GM18498 (cell line): ENCODE results near the gene B4GALT3.
A peak's percentile ranks its signal among the peaks of the same experiment; 100 is the strongest.
"Not testable (repeated sequence)": the region's sequence is repeated elsewhere in the genome, so short reads cannot be mapped to it uniquely, and the experiment has no call there.

Experiments used
- ATAC-seq: cut with Tn5 transposase; IDR thresholded peaks from one replicate; pipeline ENCODE4 v1.9.1; 2021; ENCODE audit warnings: mild to moderate bottlenecking, moderate library complexity; ENCODE audit not compliant: unreplicated experiment

B4GALT3 gene

DNA sequence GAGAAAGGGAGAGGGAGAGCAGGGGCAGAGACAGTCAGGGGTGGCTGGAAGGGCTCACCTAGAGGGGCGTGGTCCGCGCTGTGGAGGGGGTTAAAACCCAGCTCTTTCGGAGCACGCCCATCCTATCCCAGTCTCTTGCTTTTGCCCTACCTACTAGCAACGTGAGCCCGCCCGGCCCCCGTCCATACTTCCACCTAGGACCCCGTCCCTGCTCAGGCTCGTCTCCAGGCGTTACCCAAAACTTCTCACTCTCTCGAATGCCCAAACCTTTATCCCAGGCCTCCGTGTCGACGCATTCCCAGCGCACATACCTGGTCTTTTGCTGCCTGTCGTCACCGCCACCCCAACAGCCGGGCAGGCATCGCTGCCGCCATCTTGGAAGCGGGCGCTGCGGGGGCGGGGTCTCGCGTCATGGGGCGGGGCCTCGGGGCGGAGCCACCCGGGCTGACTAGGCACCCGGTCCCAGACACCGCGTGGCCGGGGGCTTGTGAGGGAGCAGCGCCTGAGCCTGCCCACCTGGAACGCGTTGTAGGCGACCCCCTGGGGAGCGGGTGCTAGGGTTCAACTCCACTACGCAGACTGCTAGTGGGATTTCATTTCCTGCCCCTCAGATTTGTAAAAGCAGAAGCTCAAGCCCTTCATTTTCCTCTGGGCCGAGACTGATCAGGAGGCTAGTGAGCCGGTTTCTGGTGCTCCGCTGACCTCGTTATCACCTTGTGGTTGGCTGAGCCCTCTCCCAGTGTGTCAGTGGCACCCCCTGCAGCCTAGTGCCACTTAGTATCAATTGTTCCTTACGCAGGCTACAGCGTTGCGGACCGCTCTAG, at the start of gene B4GALT3:
Gene B4GALT3 (minus strand): TSS at position 396 of the 824 bp plus-strand sequence. CDS start 1,447 bp downstream, outside the sequence.
- peak; percentile 82 for ATAC-seq

DNA sequence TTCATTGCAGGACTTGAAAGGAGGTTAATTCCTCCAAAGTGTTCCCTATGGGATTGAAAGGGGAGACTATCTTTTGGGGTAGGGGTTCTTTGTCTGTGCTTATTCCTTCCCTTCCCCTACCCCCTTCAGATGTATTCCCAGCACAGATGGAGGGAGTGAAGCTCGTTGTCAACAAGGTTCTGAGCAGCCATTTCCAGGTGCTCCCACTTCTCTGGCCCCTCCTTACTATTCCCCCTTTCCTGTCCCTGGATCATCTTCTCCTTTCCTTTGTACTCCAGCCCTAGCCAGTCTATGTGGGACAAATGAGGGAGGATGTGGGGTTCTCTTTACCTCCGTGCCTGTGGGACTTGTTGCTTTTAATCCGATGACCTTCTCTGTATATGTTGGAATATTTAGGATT, 49.5 kb upstream of the B4GALT3 start:
- ATAC-seq, result no peak

- ATAC-seq, result no peak
Observed at GRCh38 chr1:161226320-161226711, 49.0 kb upstream of the B4GALT3 start.

DNA sequence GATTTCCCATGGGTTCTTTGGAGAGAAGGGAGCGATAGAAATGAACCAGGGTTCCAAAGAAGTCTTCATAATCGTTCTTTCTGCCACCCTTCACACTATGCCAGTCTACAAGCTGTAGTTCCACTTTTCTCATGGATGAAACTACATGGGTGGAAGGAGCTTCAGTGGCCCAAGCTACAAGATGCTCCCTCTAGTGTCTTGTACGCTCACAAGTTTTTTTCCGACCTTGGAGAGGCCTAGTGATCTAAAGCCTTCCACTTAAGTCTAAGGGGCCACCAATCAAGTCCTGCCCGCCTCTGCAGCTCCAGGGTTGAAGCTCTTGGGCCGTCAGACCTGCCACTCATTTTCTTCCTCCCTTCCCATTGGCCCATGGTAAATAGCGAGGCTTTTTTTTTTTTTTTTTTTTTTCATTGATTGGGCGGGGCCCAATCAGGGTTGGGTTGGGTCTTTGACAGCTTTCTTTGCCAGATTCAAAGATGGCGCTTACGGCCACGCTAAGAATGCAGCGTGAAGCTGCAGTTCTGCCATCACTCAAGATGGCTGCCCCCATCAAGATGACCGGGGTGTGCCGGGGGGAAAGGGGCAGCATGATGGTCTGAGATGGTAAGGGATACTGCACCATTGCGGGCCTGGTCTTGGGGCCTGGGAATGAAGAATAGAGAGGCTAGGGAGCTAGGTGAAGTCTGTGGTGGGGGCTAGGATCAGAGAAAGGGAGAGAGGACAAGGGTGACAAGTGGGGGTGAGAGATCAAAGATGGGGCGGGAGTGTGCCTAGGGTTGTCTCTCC, 48.4 kb upstream of the B4GALT3 start, which contains the start of gene TOMM40L:
Gene TOMM40L (plus strand): TSS at position 527 of the 786 bp plus-strand sequence. CDS start 430 bp downstream, outside the sequence.
- ATAC-seq, result peak; percentile 95

DNA sequence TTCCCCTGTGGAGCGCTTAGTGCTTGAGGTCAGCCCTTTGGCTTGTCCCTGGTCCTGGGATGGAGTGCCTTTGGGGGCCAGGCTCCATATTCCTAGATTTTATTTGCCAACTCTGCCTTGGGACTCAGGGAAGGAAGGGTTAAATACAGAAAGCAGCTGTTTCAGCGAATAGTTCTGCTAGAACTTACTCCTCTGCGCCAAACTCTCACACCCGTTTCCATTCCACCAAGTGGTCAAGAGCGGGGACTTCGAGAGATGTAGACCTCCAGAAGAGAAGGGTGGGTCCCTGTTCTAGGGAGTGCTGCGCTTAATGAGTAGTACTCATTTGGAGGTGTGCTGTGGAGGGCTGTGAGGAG, 47.8 kb upstream of the B4GALT3 start:
- ATAC-seq, result no peak

GRCh38 chr1:161224695-161225087, 47.4 kb upstream of the B4GALT3 start:
- not testable (repeated sequence) for ATAC-seq

DNA sequence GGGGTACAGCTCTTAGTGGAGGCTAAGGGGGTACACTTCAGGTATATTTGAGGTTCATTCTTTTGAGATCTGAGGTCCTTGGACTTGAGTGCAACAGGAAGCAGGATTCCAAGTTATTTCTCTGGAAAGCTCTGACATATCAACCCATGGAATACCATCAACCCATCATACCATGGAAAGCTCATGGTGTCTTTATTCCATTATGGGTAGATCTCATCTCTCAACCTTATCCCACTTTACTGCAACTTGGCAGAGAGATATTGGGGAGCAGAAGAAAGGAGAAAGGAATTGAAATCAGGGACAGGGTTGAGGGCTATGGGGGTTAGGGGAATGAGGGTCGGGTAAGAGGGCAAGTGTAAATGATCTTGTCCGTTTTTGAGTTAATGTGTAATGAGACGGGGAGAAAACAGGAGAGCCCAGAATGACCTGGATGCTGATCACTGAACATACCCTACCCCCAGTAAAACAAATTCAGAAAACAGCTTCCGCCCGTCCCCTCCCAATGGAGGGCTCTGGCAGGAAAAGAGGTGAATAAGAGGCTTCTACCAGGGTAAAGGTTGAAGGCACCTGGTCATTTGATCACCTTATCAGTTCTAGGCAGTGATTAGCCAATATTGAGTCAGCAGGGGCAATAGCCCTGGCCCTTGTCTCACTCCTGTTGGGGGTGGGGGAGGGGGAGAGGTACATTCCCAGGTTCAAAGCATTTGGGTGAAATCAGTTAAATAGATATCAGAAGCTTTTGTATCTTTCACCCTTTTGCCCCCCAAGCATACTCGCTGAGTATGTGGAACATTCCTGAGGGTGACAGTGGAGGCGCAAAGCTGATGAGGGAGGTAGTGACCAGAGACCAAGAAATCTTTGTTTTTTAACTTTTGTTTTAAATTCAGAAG, 46.7 kb upstream of the B4GALT3 start:
- ATAC-seq, result no peak

DNA sequence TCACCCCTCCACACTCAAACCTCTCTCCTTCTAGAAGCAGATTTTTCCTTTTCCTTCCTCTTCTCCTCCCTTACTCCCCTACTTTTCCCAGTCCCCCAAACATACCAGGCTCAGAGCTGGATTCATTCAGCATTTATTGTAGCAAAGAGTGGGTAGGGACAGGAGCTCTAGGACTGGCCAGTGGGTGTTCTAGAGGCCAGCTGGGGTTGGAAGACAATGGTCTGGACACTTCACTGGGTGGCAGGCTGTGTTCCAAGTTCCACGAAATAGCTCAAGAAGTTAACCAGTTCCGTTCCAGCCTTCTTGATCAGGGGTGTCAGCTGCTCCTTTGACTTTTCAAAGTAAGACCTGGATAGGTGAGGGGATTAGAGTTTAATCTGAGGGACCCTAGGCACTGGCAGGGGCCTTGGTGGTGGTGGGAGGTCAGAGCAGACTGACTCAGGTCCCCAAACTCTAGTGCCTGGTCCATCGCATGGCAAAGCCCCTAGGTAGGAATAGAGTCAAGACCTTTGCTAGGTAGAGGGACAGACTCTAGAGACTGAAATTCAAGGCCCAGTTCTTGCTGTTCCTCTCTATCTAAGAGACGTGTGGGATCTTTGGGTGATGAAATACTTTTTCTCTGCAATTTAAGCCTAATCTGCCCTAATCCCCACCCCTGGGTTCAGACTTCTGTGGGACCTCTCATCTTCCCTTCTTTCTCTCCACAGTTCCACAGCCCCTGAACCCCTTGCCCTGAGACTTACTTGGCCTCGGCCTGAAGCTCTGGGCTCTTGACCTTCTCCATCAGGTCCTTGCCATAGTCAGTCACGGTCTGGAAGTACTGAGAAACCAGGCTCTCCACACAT, 45.1 kb upstream of the B4GALT3 start:
- ATAC-seq, result no peak

GRCh38 chr1:161220002-161220401, 42.7 kb upstream of the B4GALT3 start:
- no peak for ATAC-seq

DNA sequence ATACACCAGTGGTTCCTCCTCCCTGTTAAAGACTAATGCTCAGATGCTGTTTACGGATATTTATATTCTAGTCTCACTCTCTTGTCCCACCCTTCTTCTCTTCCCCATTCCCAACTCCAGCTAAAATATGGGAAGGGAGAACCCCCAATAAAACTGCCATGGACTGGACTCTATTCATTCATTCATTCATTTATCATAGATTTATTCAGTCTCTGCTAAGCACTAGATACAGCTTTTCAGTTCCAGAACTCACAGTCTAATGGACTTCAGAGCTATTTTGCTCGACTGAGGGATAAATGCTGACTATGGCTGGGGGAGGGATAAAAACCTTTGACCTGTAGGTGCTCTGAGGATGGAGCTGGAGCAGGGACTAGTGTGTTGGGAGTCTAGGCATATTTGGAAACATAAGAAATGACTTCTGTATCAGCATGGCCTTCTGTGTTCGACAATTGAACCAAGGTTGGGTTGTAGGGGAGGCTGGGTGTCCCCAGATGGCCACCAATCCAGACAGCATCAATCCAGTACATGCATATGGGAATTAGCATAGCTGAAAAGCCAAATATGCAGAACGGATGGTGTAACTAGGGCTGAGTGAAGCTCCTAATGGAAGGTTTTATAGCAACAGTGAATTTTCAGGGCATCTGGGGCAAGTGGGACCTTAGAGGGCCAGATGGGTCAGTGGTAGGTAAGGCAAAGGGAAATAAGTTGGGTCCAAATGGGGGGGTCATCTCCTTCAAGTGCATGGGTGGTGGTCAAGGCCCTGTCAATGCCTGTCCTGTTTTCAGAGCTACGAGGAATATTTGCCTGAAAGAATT, 42.0 kb upstream of the B4GALT3 start:
- ATAC-seq, result no peak

DNA sequence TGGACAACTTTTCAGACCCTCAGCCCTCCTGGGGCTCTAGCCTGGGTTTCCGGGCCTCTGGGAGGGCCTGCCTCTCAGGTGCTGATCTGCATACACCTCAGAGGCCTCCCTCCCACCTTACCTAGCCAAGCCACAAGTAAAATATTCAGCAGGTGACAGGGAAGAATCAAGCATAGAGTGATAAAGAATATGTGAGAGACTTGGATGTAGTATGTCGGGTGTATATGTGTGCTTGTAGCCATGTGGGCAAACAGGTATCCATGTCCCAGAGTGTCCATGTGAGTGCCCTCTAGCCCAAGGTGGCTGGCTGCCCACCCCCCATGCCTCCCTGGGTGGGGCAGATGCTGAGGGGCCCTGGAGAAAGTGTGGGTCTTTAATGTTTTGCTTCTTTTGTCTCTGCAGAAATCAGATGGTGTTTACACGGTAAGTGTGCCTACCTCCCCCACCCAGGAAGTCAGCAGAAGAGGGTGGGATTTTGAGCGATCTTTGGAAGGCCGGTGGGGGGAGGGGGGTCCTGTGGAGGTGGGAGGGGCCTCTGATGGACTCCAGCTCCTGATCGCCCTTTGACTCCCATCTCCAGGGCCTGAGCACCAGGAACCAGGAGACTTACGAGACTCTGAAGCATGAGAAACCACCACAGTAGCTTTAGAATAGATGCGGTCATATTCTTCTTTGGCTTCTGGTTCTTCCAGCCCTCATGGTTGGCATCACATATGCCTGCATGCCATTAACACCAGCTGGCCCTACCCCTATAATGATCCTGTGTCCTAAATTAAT, 41.2 kb upstream of the B4GALT3 start:
- ATAC-seq, result no peak

- no peak for ATAC-seq
Observed at GRCh38 chr1:161217831-161218230, 40.5 kb upstream of the B4GALT3 start.

DNA sequence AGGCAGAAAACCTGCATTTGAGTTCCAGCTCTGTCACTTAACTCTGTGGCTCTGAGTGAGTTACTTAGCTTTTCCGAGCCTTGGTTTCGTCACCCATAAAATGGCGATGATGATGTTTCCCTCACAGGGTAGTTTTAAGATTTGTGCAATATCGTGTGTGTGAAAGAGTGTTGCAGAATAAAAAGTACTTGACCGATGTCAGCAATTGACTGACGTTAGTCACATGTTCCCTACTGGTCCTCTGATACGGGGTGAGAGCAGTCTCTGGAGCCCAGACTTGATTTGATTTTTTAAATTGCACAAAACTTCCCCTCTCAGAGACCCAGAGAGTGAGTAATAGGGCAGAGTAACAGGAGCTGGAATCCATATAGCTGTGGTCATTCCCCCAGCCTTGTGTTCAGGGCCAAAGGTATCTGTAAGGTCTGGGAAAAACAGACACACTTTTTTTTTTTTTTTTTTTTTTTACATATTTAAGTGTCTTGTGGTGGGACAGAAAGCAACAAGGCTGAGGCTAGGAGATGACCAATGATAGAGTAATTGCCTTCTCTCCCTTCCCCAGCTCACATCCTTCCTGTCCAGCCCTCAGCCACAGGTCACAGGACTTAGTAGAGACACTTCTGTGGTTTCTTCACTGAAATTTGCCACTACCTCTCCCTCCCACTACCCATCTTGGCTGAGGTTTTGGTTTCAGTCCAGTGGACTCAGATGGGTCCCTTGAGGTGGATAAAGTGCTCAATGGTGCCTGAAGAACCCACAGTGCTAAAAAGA, 39.8 kb upstream of the B4GALT3 start:
- ATAC-seq, result peak; percentile 85

DNA sequence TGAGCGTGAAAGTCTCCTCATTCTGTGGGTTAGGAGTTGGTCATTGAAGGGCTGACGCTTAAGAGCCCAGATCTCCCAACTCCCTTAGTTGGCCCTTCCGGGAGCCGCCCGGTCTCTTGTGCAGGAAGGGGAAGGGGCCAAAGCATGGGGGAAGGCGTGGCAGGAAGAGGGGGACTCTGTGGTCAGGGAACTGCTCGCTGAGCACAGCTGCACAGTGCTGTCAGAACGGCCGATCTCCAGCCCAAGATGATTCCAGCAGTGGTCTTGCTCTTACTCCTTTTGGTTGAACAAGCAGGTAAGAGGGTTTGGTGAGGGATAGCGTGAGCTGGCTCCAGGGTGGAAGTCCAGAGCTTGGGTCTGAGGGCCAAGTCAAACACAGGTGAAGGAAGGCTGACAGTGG, 37.8 kb upstream of the B4GALT3 start, which contains the start of gene FCER1G:
Gene FCER1G (plus strand): TSS at position 220 of the 400 bp plus-strand sequence. CDS start 27 bp downstream, at position 247.
- ATAC-seq, result no peak

DNA sequence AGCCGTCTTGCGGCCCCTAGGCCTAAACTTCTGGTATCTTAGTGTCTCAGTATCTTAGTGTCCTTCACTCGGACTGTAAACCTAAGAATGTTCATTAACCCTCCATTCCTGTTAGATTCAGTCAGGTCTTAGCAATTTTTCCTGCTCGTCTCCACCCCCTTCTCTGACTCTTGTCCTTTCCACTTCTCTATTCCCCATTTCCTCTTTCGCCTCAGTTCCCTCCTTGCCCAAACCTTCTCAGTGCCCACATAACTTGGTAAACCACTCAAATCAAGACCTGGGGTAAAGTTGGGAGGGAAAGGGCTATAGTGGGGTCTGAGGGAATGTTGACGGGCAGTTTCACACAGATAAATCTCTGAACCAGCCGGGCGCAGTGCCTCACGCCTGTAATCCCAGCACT, 37.1 kb upstream of the B4GALT3 start:
- ATAC-seq, result no peak

DNA sequence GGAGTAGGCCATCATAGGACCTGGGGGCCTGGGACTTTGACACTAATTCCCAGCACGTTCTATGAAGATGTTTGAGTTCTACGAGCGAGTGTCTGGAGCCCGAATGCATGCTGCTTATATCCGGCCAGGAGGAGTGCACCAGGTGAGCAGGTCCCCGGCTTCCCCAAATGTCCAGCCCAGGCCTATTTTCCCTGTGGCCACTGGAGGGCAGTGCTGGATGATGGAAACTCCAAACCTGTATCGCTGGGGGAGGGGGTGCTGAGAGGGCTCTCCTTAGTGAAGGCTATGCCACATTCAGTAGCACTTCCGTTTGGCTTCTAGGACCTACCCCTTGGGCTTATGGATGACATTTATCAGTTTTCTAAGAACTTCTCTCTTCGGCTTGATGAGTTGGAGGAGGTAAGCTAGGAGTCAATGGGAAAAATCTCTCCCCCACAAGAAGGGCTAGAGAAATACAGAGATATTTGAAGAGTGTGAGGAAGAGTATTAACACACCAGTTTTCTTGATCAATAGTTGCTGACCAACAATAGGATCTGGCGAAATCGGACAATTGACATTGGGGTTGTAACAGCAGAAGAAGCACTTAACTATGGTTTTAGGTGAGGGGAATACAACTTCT, 32.6 kb upstream of the B4GALT3 start:
- peak; percentile 81 for ATAC-seq

- no peak for ATAC-seq
Observed at GRCh38 chr1:161207173-161207572, 29.9 kb upstream of the B4GALT3 start.
